ENCODE measurements around the gene OGFOD3.
"Not testable (repeated sequence)": the region's sequence is repeated elsewhere in the genome, so short reads cannot be mapped to it uniquely, and the experiment has no call there.

Gene OGFOD3

GRCh38 chr17:82371333-82372248 lies 46.8 kb downstream of the OGFOD3 start, which contains the start of gene UTS2R:
UTS2R (plus strand) TSS chr17:82371765; CDS start chr17:82374325, 2,560 bp downstream.
- no peak for DNase-seq

GRCh38 chr17:82370471-82371332 lies 47.7 kb downstream of the OGFOD3 start:
- DNase-seq, result no peak

- DNase-seq, result no peak
These were observed 49.2 kb downstream of the OGFOD3 start for GRCh38 chr17:82369211-82369610.

GRCh38 chr17:82367724-82368524 lies 50.5 kb downstream of the OGFOD3 start:
- DNase-seq, result no peak

GRCh38 chr17:82366749-82367148 lies 51.6 kb downstream of the OGFOD3 start:
- DNase-seq, result no peak

- DNase-seq, result no peak
These were observed 52.6 kb downstream of the OGFOD3 start for GRCh38 chr17:82365606-82366295.

GRCh38 chr17:82361885-82362633 lies 56.3 kb downstream of the OGFOD3 start:
- no peak for DNase-seq

GRCh38 chr17:82359451-82360074 lies 58.8 kb downstream of the OGFOD3 start:
- DNase-seq, result not testable (repeated sequence)

GRCh38 chr17:82358465-82359350 lies 59.7 kb downstream of the OGFOD3 start, which contains the start of gene TEX19:
TEX19 (plus strand) TSS chr17:82359247; CDS start chr17:82362151, 2,904 bp downstream.
- DNase-seq, result no peak

- DNase-seq, result no peak
These were observed 61.0 kb downstream of the OGFOD3 start for GRCh38 chr17:82357394-82357793.

GRCh38 chr17:82356845-82357355 lies 61.5 kb downstream of the OGFOD3 start:
- no peak for DNase-seq

- DNase-seq, result no peak
These were observed 62.5 kb downstream of the OGFOD3 start for GRCh38 chr17:82355770-82356427.

GRCh38 chr17:82354804-82355308 lies 63.5 kb downstream of the OGFOD3 start:
- no peak for DNase-seq

GRCh38 chr17:82353484-82353883 lies 64.9 kb downstream of the OGFOD3 start:
- no peak for DNase-seq

- peak; percentile 81 for DNase-seq
These were observed 66.5 kb downstream of the OGFOD3 start for GRCh38 chr17:82351713-82352488.

- DNase-seq, result no peak
These were observed 67.1 kb downstream of the OGFOD3 start for GRCh38 chr17:82351254-82351712.

- no peak for DNase-seq
These were observed 68.0 kb downstream of the OGFOD3 start for GRCh38 chr17:82350182-82351030.
